ENCODE results near the gene ZDHHC12.

Gene ZDHHC12

DNA sequence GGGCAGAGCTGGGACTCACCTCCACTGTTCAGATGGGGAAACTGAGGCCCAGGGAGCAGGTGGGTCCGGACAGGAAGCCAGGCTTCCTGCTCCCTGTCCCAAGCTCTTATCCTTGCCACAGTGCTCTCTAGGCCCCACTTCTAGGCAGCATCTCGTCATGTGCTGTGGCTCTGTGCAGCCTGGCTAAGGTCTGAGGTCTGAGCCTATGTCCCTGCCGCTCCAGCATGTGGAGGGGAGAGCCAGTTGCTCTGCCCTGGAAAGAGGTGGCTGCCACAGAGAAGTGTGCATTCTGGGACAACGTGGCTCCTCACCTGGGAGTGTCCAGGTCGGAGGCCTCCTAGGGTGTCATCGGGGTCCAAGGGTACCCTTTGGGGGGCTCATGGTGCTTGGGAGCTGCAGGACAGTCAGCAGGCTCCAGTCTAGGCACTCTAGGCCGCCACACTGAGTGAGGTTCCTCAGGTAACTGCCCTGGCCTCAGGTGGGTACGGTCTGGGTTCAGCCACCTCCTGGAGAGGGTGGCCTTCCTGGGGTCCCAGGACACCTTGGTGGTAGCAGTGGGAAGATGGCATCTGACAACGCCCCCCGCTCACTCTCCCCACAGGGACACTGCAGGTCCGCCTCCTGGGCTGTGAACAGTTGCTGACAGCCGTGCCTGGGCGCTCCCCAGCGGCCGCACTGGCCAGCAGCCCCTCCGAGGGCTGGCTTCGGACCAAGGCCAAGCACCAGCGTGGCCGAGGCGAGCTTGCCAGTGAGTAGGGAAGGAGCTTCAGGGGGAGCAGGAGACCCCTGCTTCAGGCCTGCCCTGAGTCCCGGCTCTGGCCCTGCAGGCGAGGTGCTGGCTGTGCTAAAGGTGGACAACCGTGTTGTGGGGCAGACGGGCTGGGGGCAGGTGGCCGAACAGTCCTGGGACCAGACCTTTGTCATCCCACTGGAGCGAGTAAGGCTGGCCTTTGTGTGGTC, 11.2 kb downstream of the ZDHHC12 start:
- Histone ChIP-seq H3K27ac (ENCODE audit: low read length) (no peak overlapping the region), H2AFZ (ENCODE audit: low read depth, low read length) (no peak overlapping the region), H3K4me1 (ENCODE audit: low read length) (no peaks in the 10 kb centered on the region), H3K79me2 (ENCODE audit: low read length) (no peaks in the 10 kb centered on the region), H3K4me2 (ENCODE audit: low read length) (no peak overlapping the region), H3K27me3 (ENCODE audit: low read depth, low read length) (no peaks in the 10 kb centered on the region), H3K4me3 (ENCODE audit: low read length) (no peak overlapping the region), H3K9me3 (ENCODE audit: insufficient read depth, low read length) (no peaks in the 10 kb centered on the region), H4K20me1 (ENCODE audit: insufficient read depth, low read length) (no peaks in the 10 kb centered on the region), H3K36me3 (replicated peaks; ENCODE audit: low read depth, low read length) (peaks cover 4% of the 10 kb centered on the region), H3K9ac (ENCODE audit: low read length) (no peak overlapping the region)
- TF ChIP-seq CTCF (IDR thresholded peaks at IDR 0.05; ENCODE audit: low read depth, low read length) (no peak), EZH2phosphoT487 (IDR thresholded peaks at IDR 0.05; ENCODE audit: low read depth) (no peak)

- peaks cover 3% of the 10 kb centered on the region for H3K36me3 ChIP-seq (replicated peaks; ENCODE audit: low read depth, low read length)
- TF ChIP-seq EZH2phosphoT487 (IDR thresholded peaks at IDR 0.05; ENCODE audit: low read depth) (no peak), CTCF (IDR thresholded peaks at IDR 0.05; ENCODE audit: low read depth, low read length) (no peak)
- H2AFZ ChIP-seq (ENCODE audit: low read depth, low read length) = no peak overlapping the region
- no peaks in the 10 kb centered on the region for H3K27me3 ChIP-seq (ENCODE audit: low read depth, low read length)
- H3K79me2 ChIP-seq (ENCODE audit: low read length) = peaks cover 19% of the 10 kb centered on the region; the same call in 1 of the 2 replicates
- H3K27ac ChIP-seq (ENCODE audit: low read length) = no peak overlapping the region
- no peaks in the 10 kb centered on the region for H3K9me3 ChIP-seq (ENCODE audit: insufficient read depth, low read length)
- no peaks in the 10 kb centered on the region for H4K20me1 ChIP-seq (ENCODE audit: insufficient read depth, low read length)
- H3K4me2 ChIP-seq (ENCODE audit: low read length) = no peak overlapping the region
- H3K4me3 ChIP-seq (ENCODE audit: low read length) = no peak overlapping the region
- peaks cover 6% of the 10 kb centered on the region; the same call in 1 of the 2 replicates for H3K4me1 ChIP-seq (ENCODE audit: low read length)
- no peak overlapping the region for H3K9ac ChIP-seq (ENCODE audit: low read length)
Observed at GRCh38 chr9:128707446-128707845, 16.5 kb downstream of the ZDHHC12 start.

DNA sequence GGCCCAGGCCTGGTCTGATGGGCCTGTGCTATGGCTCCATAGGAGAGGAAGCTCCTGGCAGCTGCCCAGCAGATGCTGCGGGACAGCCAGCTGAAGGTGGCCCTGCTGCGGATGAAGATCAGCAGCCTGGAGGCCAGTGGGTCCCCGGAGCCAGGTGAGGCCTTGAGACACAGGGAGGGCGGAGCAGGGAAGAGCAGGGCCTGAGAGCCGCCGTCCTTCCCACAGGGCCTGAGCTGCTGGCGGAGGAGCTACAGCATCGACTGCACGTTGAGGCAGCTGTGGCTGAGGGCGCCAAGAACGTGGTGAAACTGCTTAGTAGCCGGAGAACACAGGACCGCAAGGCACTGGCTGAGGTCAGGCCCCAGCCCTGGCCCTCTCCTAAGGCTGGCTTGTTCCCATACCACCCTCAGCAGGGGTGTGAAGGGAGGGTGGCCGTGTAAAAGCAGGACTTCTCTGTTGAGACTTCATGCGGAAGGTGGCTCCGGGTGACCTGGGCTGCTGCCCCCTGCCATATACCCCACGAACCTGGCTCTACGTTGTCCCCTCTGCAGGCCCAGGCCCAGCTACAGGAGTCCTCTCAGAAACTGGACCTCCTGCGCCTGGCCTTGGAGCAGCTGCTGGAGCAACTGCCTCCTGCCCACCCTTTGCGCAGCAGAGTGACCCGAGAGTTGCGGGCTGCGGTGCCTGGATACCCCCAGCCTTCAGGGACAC, 17.1 kb downstream of the ZDHHC12 start:
- no peaks in the 10 kb centered on the region for H3K9me3 ChIP-seq (ENCODE audit: insufficient read depth, low read length)
- peaks cover 6% of the 10 kb centered on the region; the same call in 1 of the 2 replicates for H3K4me1 ChIP-seq (ENCODE audit: low read length)
- no peak overlapping the region for H3K4me3 ChIP-seq (ENCODE audit: low read length)
- H3K4me2 ChIP-seq (ENCODE audit: low read length) = no peak overlapping the region
- no peak for TF ChIP-seq CTCF (IDR thresholded peaks at IDR 0.05; ENCODE audit: low read depth, low read length)
- TF ChIP-seq EZH2phosphoT487 (IDR thresholded peaks at IDR 0.05; ENCODE audit: low read depth) = no peak
- H3K9ac ChIP-seq (ENCODE audit: low read length) = no peak overlapping the region
- H4K20me1 ChIP-seq (ENCODE audit: insufficient read depth, low read length) = no peaks in the 10 kb centered on the region
- no peaks in the 10 kb centered on the region for H3K36me3 ChIP-seq (replicated peaks; ENCODE audit: low read depth, low read length)
- no peak overlapping the region for H3K27ac ChIP-seq (ENCODE audit: low read length)
- no peak overlapping the region for H2AFZ ChIP-seq (ENCODE audit: low read depth, low read length)
- H3K79me2 ChIP-seq (ENCODE audit: low read length) = peaks cover 19% of the 10 kb centered on the region; the same call in 1 of the 2 replicates
- H3K27me3 ChIP-seq (ENCODE audit: low read depth, low read length) = no peaks in the 10 kb centered on the region

DNA sequence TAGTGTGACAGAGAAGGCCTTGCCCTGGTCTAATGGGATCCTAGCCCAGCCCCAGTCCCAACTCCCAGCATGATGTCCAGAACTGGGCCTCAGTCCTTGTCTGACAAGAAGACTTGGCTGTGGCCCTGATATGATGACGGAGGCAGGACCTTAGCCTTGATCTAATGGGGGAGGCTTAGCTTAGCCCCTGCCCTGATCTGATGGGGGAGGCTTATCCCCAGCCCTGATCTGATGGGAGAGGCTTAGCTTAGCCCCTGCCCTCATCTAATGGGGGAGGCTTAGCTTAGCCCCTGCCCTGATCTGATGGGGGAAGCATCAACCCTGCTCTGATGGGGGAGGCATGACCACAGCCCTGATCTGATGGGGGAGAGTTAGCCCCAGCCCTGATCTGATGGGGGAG, 17.9 kb downstream of the ZDHHC12 start:
- no peak overlapping the region for H2AFZ ChIP-seq (ENCODE audit: low read depth, low read length)
- no peaks in the 10 kb centered on the region for H3K36me3 ChIP-seq (replicated peaks; ENCODE audit: low read depth, low read length)
- TF ChIP-seq CTCF (IDR thresholded peaks at IDR 0.05; ENCODE audit: low read depth, low read length) = no peak
- no peak for TF ChIP-seq EZH2phosphoT487 (IDR thresholded peaks at IDR 0.05; ENCODE audit: low read depth)
- no peak overlapping the region for H3K4me3 ChIP-seq (ENCODE audit: low read length)
- H3K79me2 ChIP-seq (ENCODE audit: low read length) = peaks cover 23% of the 10 kb centered on the region
- no peaks in the 10 kb centered on the region for H3K27me3 ChIP-seq (ENCODE audit: low read depth, low read length)
- H3K9ac ChIP-seq (ENCODE audit: low read length) = no peak overlapping the region
- H3K4me2 ChIP-seq (ENCODE audit: low read length) = no peak overlapping the region
- no peaks in the 10 kb centered on the region for H3K9me3 ChIP-seq (ENCODE audit: insufficient read depth, low read length)
- peaks cover 11% of the 10 kb centered on the region; the same call in 1 of the 2 replicates for H3K4me1 ChIP-seq (ENCODE audit: low read length)
- H3K27ac ChIP-seq (ENCODE audit: low read length) = no peak overlapping the region
- no peaks in the 10 kb centered on the region for H4K20me1 ChIP-seq (ENCODE audit: insufficient read depth, low read length)
